ENCODE measurements around the gene C15orf62.

C15orf62 gene

GRCh38 chr15:40769274-40770146, at the start of gene C15orf62:
C15orf62 (plus strand) TSS chr15:40769980; CDS start chr15:40770496, 516 bp downstream.
- peak; percentile 67 to 90 for DNase-seq

GRCh38 chr15:40721701-40722100, 48.1 kb upstream of the C15orf62 start:
- no peak for DNase-seq

- no peak for DNase-seq
These were observed 47.4 kb upstream of the C15orf62 start for GRCh38 chr15:40722354-40722753.

GRCh38 chr15:40722934-40723333, 46.8 kb upstream of the C15orf62 start:
- no peak for DNase-seq

- no peak for DNase-seq
These were observed 45.9 kb upstream of the C15orf62 start for GRCh38 chr15:40723919-40724318.

GRCh38 chr15:40731034-40731433, 38.7 kb upstream of the C15orf62 start:
- DNase-seq: no peak

- DNase-seq: no peak
These were observed 33.2 kb upstream of the C15orf62 start for GRCh38 chr15:40736575-40736974.

GRCh38 chr15:40737048-40737447, 32.7 kb upstream of the C15orf62 start:
- DNase-seq: no peak

GRCh38 chr15:40739047-40739446, 30.7 kb upstream of the C15orf62 start:
- no peak for DNase-seq

GRCh38 chr15:40739854-40740253, 29.9 kb upstream of the C15orf62 start:
- DNase-seq: no peak

GRCh38 chr15:40743485-40743901, 26.3 kb upstream of the C15orf62 start:
- DNase-seq: no peak

GRCh38 chr15:40743921-40744814, 25.6 kb upstream of the C15orf62 start:
- peak; percentile 28 to 58 for DNase-seq

- DNase-seq: no peak
These were observed 25.0 kb upstream of the C15orf62 start for GRCh38 chr15:40744815-40745152.

GRCh38 chr15:40746916-40747418, 22.8 kb upstream of the C15orf62 start:
- DNase-seq: no peak

- no peak for DNase-seq
These were observed 21.8 kb upstream of the C15orf62 start for GRCh38 chr15:40747685-40748631.

GRCh38 chr15:40749151-40749630, 20.6 kb upstream of the C15orf62 start:
- no peak for DNase-seq

GRCh38 chr15:40750885-40751284, 18.9 kb upstream of the C15orf62 start:
- no peak for DNase-seq

GRCh38 chr15:40751745-40752144, 18.0 kb upstream of the C15orf62 start:
- DNase-seq: no peak

- DNase-seq: no peak
These were observed 15.3 kb upstream of the C15orf62 start for GRCh38 chr15:40754574-40754882.

- DNase-seq: peak; percentile 90 to 95
These were observed 14.6 kb upstream of the C15orf62 start, which contains the start of gene RMDN3 for GRCh38 chr15:40754883-40755811. RMDN3 (minus strand) TSS chr15:40755254; CDS start chr15:40754783, 471 bp downstream.

- DNase-seq: no peak
These were observed 14.0 kb upstream of the C15orf62 start for GRCh38 chr15:40755812-40756208.

Measured in stimulated activated CD4-positive, alpha-beta T cell treated with anti-CD3 and anti-CD28 coated beads, Interleukin-4, amount 100 ng/mL, for 4 hours (primary cell).